AG04449 (cell line): ENCODE data around the gene RFTN2.
A peak's percentile ranks its signal among the peaks of the same experiment; 100 is the strongest.

Experiments
- CTCF ChIA-PET: fragments of 350-600 bp; formaldehyde crosslinking; extraction: SDS; loops from one replicate; lab custom pipeline; 2021; ENCODE audit warnings: antibody characterized with exemption; lab: Yijun Ruan, JAX
- POLR2A ChIA-PET: fragments of 400-600, 350-600 bp; formaldehyde crosslinking; extraction: SDS; loops from one replicate; lab custom pipeline; 2020; ENCODE audit warnings: antibody characterized with exemption, inconsistent platforms; lab: Yijun Ruan, JAX
- DNase-seq: peaks from one replicate; pipeline ENCODE4 v3.0.0-alpha.2; 2010; ENCODE audit warnings: low read depth, low spot score
- H3K4me3 ChIP-seq: 2 replicates; pipeline ENCODE4 v1.5.1; 2011; ENCODE audit warnings: low read depth, mild to moderate bottlenecking, control low read depth, low read length
- CTCF ChIP-seq: IDR thresholded peaks from one replicate; pipeline ENCODE4 v1.5.1; 2011; ENCODE audit warnings: mild to moderate bottlenecking, moderate library complexity, low read length, control low read depth, inconsistent platforms; ENCODE audit not compliant: insufficient read depth; ENCODE audit errors: missing control alignments

RFTN2 gene

GRCh38 chr2:197675711-197676188 is 363 bp upstream of the RFTN2 start:
- no peak for TF ChIP-seq CTCF
- peak; percentile 29 for DNase-seq
- H3K4me3 ChIP-seq, result peak overlapping the region; percentile 59
- ChIA-PET CTCF (interaction anchor here (1.8 kb wide), 1 partner anchor 17 kb away, joined by 4 read pairs; no protein-coding TSS in a partner anchor), POLR2A (interaction anchor here (1.0 kb wide), 1 partner anchor 176 kb away, joined by 3 read pairs; the partner anchor contains the start of gene HSPD1)

GRCh38 chr2:197674591-197674990 is 796 bp downstream of the RFTN2 start:
- TF ChIP-seq CTCF, result no peak
- ChIA-PET CTCF (interaction anchor here (1.8 kb wide), 1 partner anchor 16 kb away, joined by 4 read pairs; no protein-coding TSS in a partner anchor), POLR2A (no interaction called here)
- H3K4me3 ChIP-seq, result peak overlapping the region; percentile 59
- no peak for DNase-seq

GRCh38 chr2:197674060-197674459 is 1.3 kb downstream of the RFTN2 start:
- ChIA-PET CTCF (interaction anchor here (1.1 to 1.8 kb wide), 2 partner anchors 15 to 33 kb away, joined by 3 to 4 read pairs; no protein-coding TSS in a partner anchor), POLR2A (no interaction called here)
- DNase-seq, result no peak
- TF ChIP-seq CTCF, result no peak
- peak overlapping the region; percentile 59 for H3K4me3 ChIP-seq

- no peak for DNase-seq
- POLR2A ChIA-PET, result no interaction called here
- H3K4me3 ChIP-seq, result peak overlapping the region; percentile 59
- no peak for TF ChIP-seq CTCF
- CTCF ChIA-PET, result interaction anchor here (1.1 kb wide), 1 partner anchor 33 kb away, joined by 3 read pairs; no protein-coding TSS in a partner anchor
These were observed 1.8 kb downstream of the RFTN2 start for GRCh38 chr2:197673606-197674005.

GRCh38 chr2:197673106-197673505 is 2.3 kb downstream of the RFTN2 start:
- CTCF ChIA-PET, result interaction anchor here (1.1 kb wide), 1 partner anchor 34 kb away, joined by 3 read pairs; no protein-coding TSS in a partner anchor
- DNase-seq, result no peak
- no peak for TF ChIP-seq CTCF
- POLR2A ChIA-PET, result no interaction called here
- H3K4me3 ChIP-seq, result peak overlapping the region; percentile 30; the same call in 1 of the 2 replicates

GRCh38 chr2:197672371-197672893 is 3.0 kb downstream of the RFTN2 start:
- POLR2A ChIA-PET, result no interaction called here
- no peak for DNase-seq
- TF ChIP-seq CTCF, result no peak
- no peak overlapping the region for H3K4me3 ChIP-seq
- CTCF ChIA-PET, result no interaction called here
